ENCODE data around the gene DAW1.

The DAW1 gene, protein sequence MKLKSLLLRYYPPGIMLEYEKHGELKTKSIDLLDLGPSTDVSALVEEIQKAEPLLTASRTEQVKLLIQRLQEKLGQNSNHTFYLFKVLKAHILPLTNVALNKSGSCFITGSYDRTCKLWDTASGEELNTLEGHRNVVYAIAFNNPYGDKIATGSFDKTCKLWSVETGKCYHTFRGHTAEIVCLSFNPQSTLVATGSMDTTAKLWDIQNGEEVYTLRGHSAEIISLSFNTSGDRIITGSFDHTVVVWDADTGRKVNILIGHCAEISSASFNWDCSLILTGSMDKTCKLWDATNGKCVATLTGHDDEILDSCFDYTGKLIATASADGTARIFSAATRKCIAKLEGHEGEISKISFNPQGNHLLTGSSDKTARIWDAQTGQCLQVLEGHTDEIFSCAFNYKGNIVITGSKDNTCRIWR

DNA sequence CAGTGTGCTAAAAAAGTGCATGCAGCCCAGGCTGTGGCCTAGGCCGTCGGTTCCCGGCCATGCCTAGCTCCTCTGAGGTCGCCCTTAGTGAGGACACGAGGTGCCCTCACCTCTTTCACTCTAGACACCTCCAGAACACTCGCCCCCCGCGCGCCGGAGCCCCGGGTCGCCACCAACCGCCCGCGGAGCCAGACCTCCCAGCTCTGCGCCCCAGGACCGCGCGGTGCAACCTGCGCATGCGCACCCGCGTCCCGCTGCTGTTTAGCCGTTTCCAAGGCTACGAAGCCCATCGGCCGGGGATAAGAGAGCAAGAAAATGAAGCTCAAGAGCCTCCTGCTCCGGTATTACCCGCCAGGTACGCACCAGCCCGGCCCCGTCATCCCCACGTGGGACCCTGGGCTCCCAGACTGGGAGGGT lies at the start of gene DAW1:
Gene DAW1, plus strand, starts transcription at position 257 of the 417 bp plus-strand sequence. Its CDS starts 59 bp downstream, at position 316.
- Histone ChIP-seq H3K36me3 (ENCODE audit: control insufficient read depth, insufficient read depth, low read length) (no peaks in the 10 kb centered on the region), H3K27me3 (ENCODE audit: control insufficient read depth, insufficient read depth, low read length) (peaks cover 6% of the 10 kb centered on the region; the same call in 1 of the 2 replicates), H3K4me1 (ENCODE audit: control insufficient read depth, insufficient read depth, low read length) (peaks cover 8% of the 10 kb centered on the region), H3K9me3 (ENCODE audit: control insufficient read depth, insufficient read depth, low read length) (no peaks in the 10 kb centered on the region), H3K9ac (ENCODE audit: low read depth, low read length) (peak within 1 kb of the TSS; percentile 66), H3K27ac (ENCODE audit: low read depth, low read length) (peak within 1 kb of the TSS; percentile 47), H3K4me3 (ENCODE audit: low read depth, low read length) (peak within 1 kb of the TSS; percentile 71)

DNA sequence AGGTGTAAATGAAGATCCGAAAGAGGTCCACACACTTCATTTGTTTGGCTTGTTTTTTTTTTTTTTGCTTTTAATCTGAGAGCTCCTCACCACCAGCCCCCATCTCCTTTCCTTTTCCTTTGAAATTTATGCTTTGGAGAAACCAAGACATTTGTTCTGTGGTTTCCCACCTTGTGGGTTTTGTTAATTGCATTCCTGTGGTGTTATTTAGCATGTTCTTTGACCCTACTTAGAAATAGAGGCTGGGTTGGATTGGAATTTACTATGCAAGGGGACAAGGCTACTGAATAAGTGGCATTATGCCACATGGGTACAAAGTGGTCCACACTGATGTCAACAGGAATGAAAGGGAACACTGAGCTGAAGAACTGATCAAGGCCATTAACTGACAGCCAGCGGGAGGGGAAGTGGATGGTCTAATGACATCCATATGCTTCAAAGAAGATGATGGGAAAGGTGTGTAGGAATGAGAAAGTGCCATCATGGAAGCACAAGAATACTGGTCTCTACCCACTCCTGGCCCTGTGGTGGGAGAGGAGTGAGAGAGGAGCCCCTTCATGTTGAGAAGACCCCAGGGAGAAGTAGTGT lies 48.9 kb upstream of the DAW1 start:
- no peak overlapping the region for H3K9ac ChIP-seq (ENCODE audit: low read depth, low read length)
- no peaks in the 10 kb centered on the region for H3K9me3 ChIP-seq (ENCODE audit: control insufficient read depth, insufficient read depth, low read length)
- H3K36me3 ChIP-seq (ENCODE audit: control insufficient read depth, insufficient read depth, low read length): no peaks in the 10 kb centered on the region
- H3K4me1 ChIP-seq (ENCODE audit: control insufficient read depth, insufficient read depth, low read length): peaks cover 8% of the 10 kb centered on the region
- no peaks in the 10 kb centered on the region for H3K27me3 ChIP-seq (ENCODE audit: control insufficient read depth, insufficient read depth, low read length)
- H3K4me3 ChIP-seq (ENCODE audit: low read depth, low read length): no peak overlapping the region
- no peak overlapping the region for H3K27ac ChIP-seq (ENCODE audit: low read depth, low read length)

DNA sequence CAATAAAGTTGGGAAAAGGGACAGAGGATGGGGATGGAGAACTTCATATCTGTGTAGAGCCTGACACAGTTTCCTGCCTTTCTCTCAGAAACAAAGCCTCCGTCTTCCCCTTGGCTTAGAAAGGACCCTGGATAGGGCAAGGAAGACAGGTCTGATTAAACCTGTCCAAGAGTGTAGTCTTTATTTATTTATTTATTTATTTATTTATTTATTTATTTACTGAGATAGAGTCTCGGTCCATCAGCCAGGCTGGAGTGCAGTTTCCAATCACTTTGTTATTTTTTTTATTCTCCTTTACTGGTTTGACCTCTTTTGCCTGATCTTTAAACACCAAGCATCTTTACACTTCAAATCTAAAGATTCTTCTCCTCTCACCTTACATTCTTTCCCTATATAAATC lies 47.5 kb upstream of the DAW1 start:
- no peaks in the 10 kb centered on the region for H3K36me3 ChIP-seq (ENCODE audit: control insufficient read depth, insufficient read depth, low read length)
- H3K9me3 ChIP-seq (ENCODE audit: control insufficient read depth, insufficient read depth, low read length): no peaks in the 10 kb centered on the region
- H3K9ac ChIP-seq (ENCODE audit: low read depth, low read length): no peak overlapping the region
- H3K27me3 ChIP-seq (ENCODE audit: control insufficient read depth, insufficient read depth, low read length): no peaks in the 10 kb centered on the region
- H3K4me1 ChIP-seq (ENCODE audit: control insufficient read depth, insufficient read depth, low read length): no peaks in the 10 kb centered on the region
- H3K27ac ChIP-seq (ENCODE audit: low read depth, low read length): no peak overlapping the region
- no peak overlapping the region for H3K4me3 ChIP-seq (ENCODE audit: low read depth, low read length)

DNA sequence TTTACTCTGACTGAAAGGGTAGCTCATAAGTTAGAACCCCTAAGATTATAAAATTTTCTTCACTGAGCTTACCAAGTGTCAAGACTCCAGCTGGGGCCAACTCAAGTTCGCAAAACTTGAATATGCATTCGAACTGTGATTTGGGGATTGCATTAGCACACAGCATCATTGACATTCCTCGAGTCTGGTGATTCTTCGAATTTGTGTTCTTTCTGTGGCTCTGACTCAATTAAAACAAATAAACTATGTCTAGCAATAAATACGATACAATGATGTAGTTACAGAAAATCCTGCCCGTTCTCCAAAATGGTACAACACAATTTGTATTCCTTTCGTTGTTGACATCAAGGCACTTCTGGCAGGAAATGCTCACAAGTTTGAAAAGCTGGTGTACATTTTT lies 46.7 kb upstream of the DAW1 start:
- Histone ChIP-seq H3K9ac (ENCODE audit: low read depth, low read length) (no peak overlapping the region), H3K4me1 (ENCODE audit: control insufficient read depth, insufficient read depth, low read length) (no peaks in the 10 kb centered on the region), H3K27me3 (ENCODE audit: control insufficient read depth, insufficient read depth, low read length) (no peaks in the 10 kb centered on the region), H3K27ac (ENCODE audit: low read depth, low read length) (no peak overlapping the region), H3K36me3 (ENCODE audit: control insufficient read depth, insufficient read depth, low read length) (no peaks in the 10 kb centered on the region), H3K9me3 (ENCODE audit: control insufficient read depth, insufficient read depth, low read length) (no peaks in the 10 kb centered on the region), H3K4me3 (ENCODE audit: low read depth, low read length) (no peak overlapping the region)

DNA sequence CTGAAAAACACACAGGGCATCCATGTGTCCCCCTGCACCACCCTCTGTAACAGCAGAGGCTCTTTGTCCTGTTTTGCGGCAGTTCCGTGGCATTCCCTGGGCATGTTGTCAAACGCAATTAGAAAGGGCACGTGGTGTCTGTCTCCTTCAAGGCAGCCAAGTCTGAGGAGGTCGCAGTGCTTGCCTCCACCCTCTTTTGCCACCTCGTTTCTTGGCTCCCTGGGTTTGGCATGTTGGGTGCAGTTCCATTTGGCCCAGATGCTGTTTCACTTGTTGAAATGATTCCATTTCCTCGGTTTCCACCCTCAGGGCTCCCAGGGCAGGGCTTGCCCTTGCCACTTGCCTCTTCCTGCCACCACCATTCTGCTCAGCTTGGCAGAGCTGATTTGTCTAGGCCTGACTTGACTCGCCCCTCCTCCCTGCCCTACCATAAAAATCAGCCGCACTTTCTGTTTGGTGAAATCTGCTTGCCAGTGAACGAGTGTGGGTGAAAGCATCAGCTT lies 45.4 kb upstream of the DAW1 start:
- no peaks in the 10 kb centered on the region for H3K9me3 ChIP-seq (ENCODE audit: control insufficient read depth, insufficient read depth, low read length)
- H3K4me1 ChIP-seq (ENCODE audit: control insufficient read depth, insufficient read depth, low read length): no peaks in the 10 kb centered on the region
- no peak overlapping the region for H3K4me3 ChIP-seq (ENCODE audit: low read depth, low read length)
- H3K36me3 ChIP-seq (ENCODE audit: control insufficient read depth, insufficient read depth, low read length): no peaks in the 10 kb centered on the region
- no peak overlapping the region for H3K27ac ChIP-seq (ENCODE audit: low read depth, low read length)
- no peaks in the 10 kb centered on the region for H3K27me3 ChIP-seq (ENCODE audit: control insufficient read depth, insufficient read depth, low read length)
- no peak overlapping the region for H3K9ac ChIP-seq (ENCODE audit: low read depth, low read length)

DNA sequence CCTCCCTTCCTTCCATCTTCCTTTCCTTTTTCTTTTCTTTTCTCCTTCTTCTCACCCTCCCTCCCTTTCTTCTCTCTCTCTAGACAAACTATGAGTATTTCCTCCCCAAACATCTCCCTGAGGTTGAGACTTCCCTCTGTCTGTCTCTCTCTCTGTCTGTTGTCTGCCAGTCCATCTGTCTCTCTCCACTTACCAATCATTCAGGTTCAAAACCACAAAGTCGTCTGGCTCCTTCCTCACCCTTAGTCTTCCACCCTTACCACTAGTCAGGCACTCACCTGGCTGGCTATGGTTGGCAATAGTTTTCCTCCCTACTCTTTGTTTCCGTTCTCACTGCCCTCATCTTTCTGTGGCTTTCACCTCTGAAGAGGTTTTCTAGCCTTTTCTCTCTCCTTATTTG lies 44.9 kb upstream of the DAW1 start:
- Histone ChIP-seq H3K9ac (ENCODE audit: low read depth, low read length) (no peak overlapping the region), H3K36me3 (ENCODE audit: control insufficient read depth, insufficient read depth, low read length) (no peaks in the 10 kb centered on the region), H3K27me3 (ENCODE audit: control insufficient read depth, insufficient read depth, low read length) (no peaks in the 10 kb centered on the region), H3K27ac (ENCODE audit: low read depth, low read length) (no peak overlapping the region), H3K4me1 (ENCODE audit: control insufficient read depth, insufficient read depth, low read length) (no peaks in the 10 kb centered on the region), H3K9me3 (ENCODE audit: control insufficient read depth, insufficient read depth, low read length) (no peaks in the 10 kb centered on the region), H3K4me3 (ENCODE audit: low read depth, low read length) (no peak overlapping the region)

DNA sequence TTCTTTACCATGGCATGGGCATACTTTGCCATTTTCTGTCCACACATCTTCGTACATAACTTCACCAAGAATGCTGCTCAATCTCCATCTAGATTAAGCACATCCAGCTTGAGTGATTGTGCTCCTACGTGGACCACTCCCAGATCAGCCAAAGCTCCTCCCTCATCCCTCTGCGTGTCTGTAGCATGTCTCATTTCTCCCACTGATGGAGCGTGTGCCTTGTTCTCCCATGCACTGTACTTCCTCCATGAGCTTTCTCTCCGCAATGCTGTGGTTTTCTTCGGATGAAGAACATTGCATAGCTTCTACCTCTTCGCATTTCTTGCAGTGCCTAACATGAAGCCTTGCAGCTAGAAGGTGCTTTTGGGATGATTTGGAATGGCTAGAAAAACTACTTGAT lies 44.3 kb upstream of the DAW1 start:
- Histone ChIP-seq H3K27me3 (ENCODE audit: control insufficient read depth, insufficient read depth, low read length) (no peaks in the 10 kb centered on the region), H3K4me3 (ENCODE audit: low read depth, low read length) (no peak overlapping the region), H3K4me1 (ENCODE audit: control insufficient read depth, insufficient read depth, low read length) (no peaks in the 10 kb centered on the region), H3K9me3 (ENCODE audit: control insufficient read depth, insufficient read depth, low read length) (no peaks in the 10 kb centered on the region), H3K9ac (ENCODE audit: low read depth, low read length) (no peak overlapping the region), H3K36me3 (ENCODE audit: control insufficient read depth, insufficient read depth, low read length) (no peaks in the 10 kb centered on the region), H3K27ac (ENCODE audit: low read depth, low read length) (no peak overlapping the region)

DNA sequence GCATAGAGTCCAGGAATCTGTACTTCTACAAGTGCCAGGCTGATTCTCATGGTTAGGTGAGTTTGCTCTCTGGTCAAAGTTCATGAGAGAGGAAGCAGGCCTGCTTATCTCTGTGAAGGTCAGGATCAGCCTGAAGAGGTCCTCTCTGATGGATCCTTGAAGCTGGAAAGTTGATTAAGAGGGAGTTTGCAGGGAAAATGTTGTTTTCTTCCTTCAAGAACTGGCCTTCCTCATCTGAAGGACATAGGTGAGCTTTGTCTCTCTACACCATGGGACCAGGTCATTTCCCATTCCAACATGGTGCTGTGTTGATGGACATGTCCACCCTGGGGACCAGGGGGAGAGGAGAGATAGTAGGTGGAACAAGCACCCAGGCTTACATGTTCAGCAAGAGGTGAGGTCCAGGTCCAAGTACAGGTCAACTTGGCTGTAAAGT lies 42.9 kb upstream of the DAW1 start:
- Histone ChIP-seq H3K4me3 (ENCODE audit: low read depth, low read length) (no peak overlapping the region), H3K9ac (ENCODE audit: low read depth, low read length) (no peak overlapping the region), H3K4me1 (ENCODE audit: control insufficient read depth, insufficient read depth, low read length) (no peaks in the 10 kb centered on the region), H3K9me3 (ENCODE audit: control insufficient read depth, insufficient read depth, low read length) (no peaks in the 10 kb centered on the region), H3K36me3 (ENCODE audit: control insufficient read depth, insufficient read depth, low read length) (no peaks in the 10 kb centered on the region), H3K27me3 (ENCODE audit: control insufficient read depth, insufficient read depth, low read length) (no peaks in the 10 kb centered on the region), H3K27ac (ENCODE audit: low read depth, low read length) (no peak overlapping the region)

DNA sequence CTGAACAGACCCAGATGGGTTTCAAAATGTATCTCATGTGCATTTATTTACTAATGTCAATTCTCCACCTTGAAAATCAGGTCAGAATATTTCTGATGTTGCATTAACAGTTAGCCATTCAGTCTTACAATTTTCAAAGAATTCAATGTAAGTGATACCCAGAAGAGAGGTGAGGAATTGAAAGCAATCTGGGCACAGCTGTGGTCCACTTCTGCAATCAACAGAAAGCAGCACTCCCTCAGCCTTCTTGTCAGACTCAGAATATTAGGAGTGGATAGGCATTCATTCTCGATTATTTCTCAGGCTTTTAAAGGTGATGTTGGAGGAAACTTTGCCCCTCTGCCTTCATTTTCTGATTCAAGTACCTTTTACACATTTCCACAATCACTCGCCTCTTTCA lies 42.1 kb upstream of the DAW1 start:
- H3K27me3 ChIP-seq (ENCODE audit: control insufficient read depth, insufficient read depth, low read length): no peaks in the 10 kb centered on the region
- no peaks in the 10 kb centered on the region for H3K4me1 ChIP-seq (ENCODE audit: control insufficient read depth, insufficient read depth, low read length)
- H3K27ac ChIP-seq (ENCODE audit: low read depth, low read length): no peak overlapping the region
- no peak overlapping the region for H3K4me3 ChIP-seq (ENCODE audit: low read depth, low read length)
- no peaks in the 10 kb centered on the region for H3K9me3 ChIP-seq (ENCODE audit: control insufficient read depth, insufficient read depth, low read length)
- H3K9ac ChIP-seq (ENCODE audit: low read depth, low read length): no peak overlapping the region
- H3K36me3 ChIP-seq (ENCODE audit: control insufficient read depth, insufficient read depth, low read length): no peaks in the 10 kb centered on the region

DNA sequence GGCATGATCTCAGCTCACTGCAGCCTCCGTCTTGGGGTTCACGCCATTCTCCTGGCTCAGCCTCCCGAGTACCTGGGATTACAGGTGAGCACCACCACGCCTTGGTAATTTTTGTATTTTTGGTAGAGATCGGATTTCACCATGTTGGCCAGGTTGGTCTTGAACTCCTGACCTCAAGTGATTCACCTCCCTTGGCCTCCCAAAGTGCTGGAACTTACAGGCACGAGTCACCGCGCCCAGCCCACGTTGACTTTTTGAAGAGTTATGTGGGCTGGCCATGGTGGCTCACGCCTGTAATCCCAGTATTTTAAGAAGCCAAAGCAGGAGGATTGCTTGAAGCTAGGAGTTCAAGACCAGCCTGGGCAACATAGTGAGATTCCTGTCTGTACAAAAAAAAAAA lies 37.0 kb upstream of the DAW1 start:
- H3K9ac ChIP-seq (ENCODE audit: low read depth, low read length): no peak overlapping the region
- H3K36me3 ChIP-seq (ENCODE audit: control insufficient read depth, insufficient read depth, low read length): no peaks in the 10 kb centered on the region
- H3K4me3 ChIP-seq (ENCODE audit: low read depth, low read length): no peak overlapping the region

DNA sequence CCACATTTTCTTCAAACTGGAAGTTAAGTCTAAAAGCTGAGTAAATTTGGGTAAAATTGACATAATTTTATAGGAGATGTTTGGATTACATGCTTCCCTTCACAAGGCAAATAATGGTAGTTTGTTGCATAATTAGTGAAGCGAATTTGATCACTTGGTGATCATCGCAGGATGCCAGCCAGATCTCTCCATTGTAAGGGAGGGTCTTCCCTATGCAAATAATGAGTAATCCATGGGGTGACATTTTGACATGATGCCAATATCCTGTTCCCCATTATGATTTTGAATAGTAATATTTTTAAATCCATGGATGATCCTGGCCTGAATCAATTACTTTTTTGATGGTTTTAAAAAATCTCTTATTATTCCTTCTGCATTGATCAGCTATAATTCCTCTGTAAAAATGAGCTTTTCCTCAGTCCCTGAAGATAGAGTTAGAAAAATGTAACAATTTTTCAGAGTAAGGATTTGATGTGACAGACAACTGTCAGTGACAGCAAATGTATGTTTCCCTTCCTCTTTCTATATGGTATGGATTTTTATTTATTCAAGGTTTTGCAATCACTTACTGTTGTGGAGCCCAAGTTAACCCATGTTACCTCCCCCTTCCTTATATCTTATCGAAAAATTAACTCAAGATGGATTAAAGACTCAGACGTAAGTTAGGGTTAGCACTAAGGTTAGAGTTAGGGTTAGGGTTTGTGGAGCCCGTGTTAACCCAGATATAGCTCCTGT lies 36.3 kb upstream of the DAW1 start:
- no peaks in the 10 kb centered on the region for H3K9me3 ChIP-seq (ENCODE audit: control insufficient read depth, insufficient read depth, low read length)
- H3K9ac ChIP-seq (ENCODE audit: low read depth, low read length): no peak overlapping the region
- no peak overlapping the region for H3K4me3 ChIP-seq (ENCODE audit: low read depth, low read length)
- no peaks in the 10 kb centered on the region for H3K36me3 ChIP-seq (ENCODE audit: control insufficient read depth, insufficient read depth, low read length)
- no peaks in the 10 kb centered on the region for H3K4me1 ChIP-seq (ENCODE audit: control insufficient read depth, insufficient read depth, low read length)
- H3K27me3 ChIP-seq (ENCODE audit: control insufficient read depth, insufficient read depth, low read length): no peaks in the 10 kb centered on the region
- H3K27ac ChIP-seq (ENCODE audit: low read depth, low read length): no peak overlapping the region

More for the DNA sequence above, 37.0 kb upstream of the DAW1 start:
- no peaks in the 10 kb centered on the region for H3K4me1 ChIP-seq (ENCODE audit: control insufficient read depth, insufficient read depth, low read length)
- no peaks in the 10 kb centered on the region for H3K27me3 ChIP-seq (ENCODE audit: control insufficient read depth, insufficient read depth, low read length)
- H3K27ac ChIP-seq (ENCODE audit: low read depth, low read length): no peak overlapping the region
- H3K9me3 ChIP-seq (ENCODE audit: control insufficient read depth, insufficient read depth, low read length): no peaks in the 10 kb centered on the region
